Nephron (organoid): ENCODE results near the gene PHF11.

Source experiments
- H3K27ac Mint-ChIP-seq, 3 experiments: 2 replicates each; pipeline ENCODE4 v1.8.0; 2020; ENCODE audit warnings: mixed read lengths in 3 of 3, mild to moderate bottlenecking in 2 of 3, moderate library complexity in 1 of 3
- H3K27me3 Mint-ChIP-seq: 2 replicates; pipeline ENCODE4 v1.8.0; 2021; ENCODE audit warnings: low read depth, mild to moderate bottlenecking, moderate library complexity, mixed read lengths
- H3K36me3 Mint-ChIP-seq: 2 replicates; pipeline ENCODE4 v1.8.0; 2020; ENCODE audit warnings: low read depth, mixed read lengths
- H3K4me1 Mint-ChIP-seq: 2 replicates; pipeline ENCODE4 v1.8.0; 2020; ENCODE audit warnings: mixed read lengths
- H3K4me3 Mint-ChIP-seq, 3 experiments: 2 replicates each; pipeline ENCODE4 v1.8.0; 2020; ENCODE audit warnings: mild to moderate bottlenecking in 3 of 3, mixed read lengths in 3 of 3, moderate library complexity in 2 of 3
- H3K9me3 Mint-ChIP-seq: 2 replicates; pipeline ENCODE4 v1.8.0; 2020; ENCODE audit warnings: mixed read lengths
- TF ChIP-seq, protein P1 (sequence below), 3 experiments: fragments of 200-600 bp; sonication (generic); IDR thresholded peaks; one replicate each; pipeline ENCODE4 v1.5.0; 2021; ENCODE audit warnings: antibody characterized with exemption in 3 of 3; ENCODE audit not compliant: unreplicated experiment in 3 of 3

PHF11 gene

DNA sequence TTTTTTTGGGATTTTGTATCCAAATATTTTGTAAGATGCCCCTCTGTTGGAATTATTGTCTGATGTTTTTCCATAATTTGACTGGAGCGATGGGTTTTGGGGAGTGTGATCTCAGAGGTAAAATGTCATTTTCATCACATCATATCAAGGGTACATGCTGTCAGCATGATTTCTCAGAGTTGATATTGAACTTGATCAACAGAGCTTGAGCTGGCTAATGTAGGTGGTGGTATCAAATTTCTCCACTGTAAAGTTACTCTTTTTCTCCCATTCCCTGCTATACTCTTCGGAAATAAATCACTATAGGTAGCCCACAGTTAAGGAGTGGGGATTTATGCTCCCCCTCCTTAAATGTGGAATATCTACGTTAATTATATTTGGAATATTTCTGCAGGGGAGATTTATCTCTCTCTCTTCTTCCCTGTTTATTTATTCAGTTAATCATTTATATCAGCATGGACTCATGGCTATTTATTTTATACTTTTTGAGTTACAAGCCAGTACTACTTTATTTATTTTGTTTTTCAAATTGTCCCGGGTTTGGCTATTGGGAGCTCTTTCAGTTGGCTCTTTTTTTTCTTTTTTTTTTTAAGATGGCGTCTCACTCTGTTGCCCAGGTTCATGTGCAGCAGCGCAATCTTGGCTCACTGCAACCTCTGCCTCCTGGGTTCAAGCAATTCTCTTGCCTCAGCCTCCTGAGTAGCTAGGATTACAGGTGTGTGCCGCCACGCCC is 42.9 kb upstream of the PHF11 start:
- TF ChIP-seq, protein P1, sequence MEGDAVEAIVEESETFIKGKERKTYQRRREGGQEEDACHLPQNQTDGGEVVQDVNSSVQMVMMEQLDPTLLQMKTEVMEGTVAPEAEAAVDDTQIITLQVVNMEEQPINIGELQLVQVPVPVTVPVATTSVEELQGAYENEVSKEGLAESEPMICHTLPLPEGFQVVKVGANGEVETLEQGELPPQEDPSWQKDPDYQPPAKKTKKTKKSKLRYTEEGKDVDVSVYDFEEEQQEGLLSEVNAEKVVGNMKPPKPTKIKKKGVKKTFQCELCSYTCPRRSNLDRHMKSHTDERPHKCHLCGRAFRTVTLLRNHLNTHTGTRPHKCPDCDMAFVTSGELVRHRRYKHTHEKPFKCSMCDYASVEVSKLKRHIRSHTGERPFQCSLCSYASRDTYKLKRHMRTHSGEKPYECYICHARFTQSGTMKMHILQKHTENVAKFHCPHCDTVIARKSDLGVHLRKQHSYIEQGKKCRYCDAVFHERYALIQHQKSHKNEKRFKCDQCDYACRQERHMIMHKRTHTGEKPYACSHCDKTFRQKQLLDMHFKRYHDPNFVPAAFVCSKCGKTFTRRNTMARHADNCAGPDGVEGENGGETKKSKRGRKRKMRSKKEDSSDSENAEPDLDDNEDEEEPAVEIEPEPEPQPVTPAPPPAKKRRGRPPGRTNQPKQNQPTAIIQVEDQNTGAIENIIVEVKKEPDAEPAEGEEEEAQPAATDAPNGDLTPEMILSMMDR (IDR thresholded peaks at IDR 0.05; ENCODE audit: unreplicated experiment in 3 of 3), result no peak
- H3K36me3 Mint-ChIP-seq, result peaks cover 9% of the 10 kb centered on the region
- H3K4me3 Mint-ChIP-seq, result no peak overlapping the region
- no peaks in the 10 kb centered on the region for H3K9me3 Mint-ChIP-seq
- H3K27me3 Mint-ChIP-seq, result no peaks in the 10 kb centered on the region
- H3K4me1 Mint-ChIP-seq, result no peaks in the 10 kb centered on the region
- no peak overlapping the region for H3K27ac Mint-ChIP-seq

DNA sequence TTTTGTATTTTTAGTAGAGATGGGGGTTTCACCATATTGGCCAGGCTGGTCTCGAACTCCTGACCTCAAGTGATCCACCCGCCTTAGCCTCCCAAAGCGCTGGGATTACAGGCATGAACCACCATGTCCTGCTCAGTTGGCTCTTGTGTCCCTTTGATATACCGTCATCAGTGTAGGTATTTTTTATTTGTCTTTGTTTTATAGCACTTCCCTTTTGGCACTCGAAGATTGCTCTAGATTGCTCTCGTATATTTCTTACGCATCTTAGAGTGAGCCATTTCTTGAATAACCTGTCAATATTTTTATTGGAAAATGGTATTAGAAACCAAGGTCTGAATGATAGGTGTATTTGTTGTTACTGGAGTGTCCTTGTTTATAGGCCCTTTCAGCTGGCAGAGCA is 42.3 kb upstream of the PHF11 start:
- Mint-ChIP-seq H3K27me3 (no peaks in the 10 kb centered on the region), H3K4me1 (no peaks in the 10 kb centered on the region), H3K36me3 (peaks cover 12% of the 10 kb centered on the region), H3K9me3 (no peaks in the 10 kb centered on the region), H3K4me3 (no peak overlapping the region), H3K27ac (no peak overlapping the region)
- TF ChIP-seq, protein P1 (IDR thresholded peaks at IDR 0.05; ENCODE audit: unreplicated experiment in 3 of 3), result no peak

DNA sequence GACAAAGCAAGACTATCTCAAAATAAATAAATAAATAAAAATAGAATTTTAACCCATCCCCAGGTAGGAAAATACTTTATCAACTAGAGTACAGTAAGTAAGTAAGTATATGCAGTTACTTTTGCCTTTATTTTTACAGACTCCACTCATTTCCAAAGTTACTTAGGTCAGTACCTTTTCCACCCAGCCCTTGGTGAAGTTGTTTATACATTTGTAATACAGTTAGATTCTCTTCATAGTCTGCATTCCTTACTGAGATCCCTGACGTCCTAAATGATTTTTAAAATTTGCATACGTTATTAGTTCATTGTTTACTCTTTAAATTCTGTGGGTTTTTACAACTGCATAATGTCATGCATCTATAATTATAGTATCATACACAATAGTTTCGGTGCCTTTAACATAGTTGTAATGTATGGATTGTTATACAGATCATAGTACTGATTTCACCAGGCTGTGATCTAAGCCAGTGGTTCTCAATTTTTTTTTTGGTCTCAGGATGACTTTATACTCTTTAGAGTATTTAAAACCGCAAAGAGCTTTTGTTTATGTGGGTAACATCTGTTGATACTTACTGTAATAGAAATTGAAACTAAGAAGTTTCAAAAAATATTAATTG is 41.3 kb upstream of the PHF11 start:
- Mint-ChIP-seq H3K27ac (no peak overlapping the region), H3K4me1 (no peaks in the 10 kb centered on the region), H3K9me3 (no peaks in the 10 kb centered on the region), H3K4me3 (no peak overlapping the region), H3K27me3 (no peaks in the 10 kb centered on the region), H3K36me3 (peaks cover 13% of the 10 kb centered on the region)
- TF ChIP-seq, protein P1 (IDR thresholded peaks at IDR 0.05; ENCODE audit: unreplicated experiment in 3 of 3), result no peak

DNA sequence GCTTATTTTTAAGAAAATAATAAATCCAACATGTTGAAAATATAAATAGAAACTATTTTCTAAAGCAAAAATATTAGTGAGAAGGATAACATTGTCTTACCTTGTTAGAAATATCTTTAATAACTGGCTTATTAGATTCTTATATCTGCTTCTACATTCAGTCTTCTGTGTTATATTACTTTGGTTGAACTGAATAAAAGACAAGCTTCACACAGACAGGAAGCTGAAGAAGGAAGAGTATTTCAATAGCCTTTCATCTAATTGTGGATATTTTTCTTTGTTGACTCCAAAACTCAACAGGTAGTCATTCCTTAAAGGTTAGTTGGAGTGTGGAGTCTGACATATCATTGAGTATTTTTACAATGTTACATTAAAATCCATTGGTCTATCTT is 40.8 kb upstream of the PHF11 start:
- TF ChIP-seq, protein P1 (IDR thresholded peaks at IDR 0.05; ENCODE audit: unreplicated experiment in 3 of 3), result no peak
- Mint-ChIP-seq H3K4me1 (no peaks in the 10 kb centered on the region), H3K27me3 (no peaks in the 10 kb centered on the region), H3K9me3 (no peaks in the 10 kb centered on the region), H3K27ac (no peak overlapping the region), H3K4me3 (no peak overlapping the region), H3K36me3 (peaks cover 13% of the 10 kb centered on the region)

DNA sequence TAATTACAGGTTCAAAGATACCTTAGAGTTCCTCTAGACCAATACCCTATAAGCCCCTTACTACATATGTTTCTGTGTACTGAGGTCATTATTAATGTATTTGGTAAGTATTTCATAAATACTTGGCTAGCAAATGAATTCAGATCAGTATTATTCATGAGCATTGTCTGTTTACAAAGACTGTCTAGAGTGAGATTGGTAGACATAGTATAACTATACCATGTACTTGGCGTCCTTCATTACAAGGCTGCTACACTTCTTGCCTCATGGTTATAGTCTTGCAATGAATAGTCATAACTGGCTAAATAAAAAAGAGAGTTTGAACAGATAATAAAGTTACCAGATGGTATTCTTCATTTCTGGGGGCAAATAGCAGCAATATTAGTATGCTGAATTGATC is 39.6 kb upstream of the PHF11 start:
- H3K27ac Mint-ChIP-seq, result no peak overlapping the region
- H3K4me3 Mint-ChIP-seq, result no peak overlapping the region
- H3K27me3 Mint-ChIP-seq, result no peaks in the 10 kb centered on the region
- H3K36me3 Mint-ChIP-seq, result peaks cover 18% of the 10 kb centered on the region
- H3K9me3 Mint-ChIP-seq, result no peaks in the 10 kb centered on the region
- TF ChIP-seq, protein P1 (IDR thresholded peaks at IDR 0.05; ENCODE audit: unreplicated experiment in 3 of 3), result no peak
- H3K4me1 Mint-ChIP-seq, result no peaks in the 10 kb centered on the region

DNA sequence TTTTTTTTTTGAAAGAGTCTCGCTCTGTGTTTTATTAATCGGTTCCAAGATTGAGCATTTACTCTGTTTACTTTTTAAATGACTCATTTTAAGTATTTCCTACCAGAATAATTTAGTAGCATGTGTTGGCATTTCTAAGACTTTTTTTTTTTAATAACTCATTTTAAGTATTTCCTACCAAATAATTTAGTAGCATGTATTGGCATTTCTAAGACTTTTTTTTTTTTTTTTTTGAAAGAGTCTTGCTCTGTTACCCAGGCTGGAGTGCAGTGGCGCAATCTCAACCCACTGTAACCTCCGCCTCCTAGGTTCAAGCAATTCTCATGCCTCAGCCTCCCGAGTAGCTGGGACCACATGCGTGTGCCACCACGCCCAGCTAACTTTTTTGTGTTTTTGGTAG is 38.5 kb upstream of the PHF11 start:
- TF ChIP-seq, protein P1 (IDR thresholded peaks at IDR 0.05; ENCODE audit: unreplicated experiment in 3 of 3), result no peak
- peaks cover 1% of the 10 kb centered on the region for H3K9me3 Mint-ChIP-seq
- H3K4me3 Mint-ChIP-seq, result no peak overlapping the region
- no peaks in the 10 kb centered on the region for H3K27me3 Mint-ChIP-seq
- no peak overlapping the region for H3K27ac Mint-ChIP-seq
- peaks cover 29% of the 10 kb centered on the region for H3K36me3 Mint-ChIP-seq
- H3K4me1 Mint-ChIP-seq, result no peaks in the 10 kb centered on the region
